Keratinocyte (primary cell): ENCODE results near the gene SPEF1. TPM values are rescaled to one million over a fixed set of nuclear protein-coding genes. Genes with fewer than 3 reads are reported as not detected.

Source experiments
- DNase-seq: peaks from one replicate; pipeline ENCODE4 v3.0.0-alpha.2; 2011; ENCODE audit warnings: low read depth, missing footprints, low spot score
- FAIRE-seq: peaks from 2 replicates; lab custom pipeline; 2011; peaks lifted over from hg19 to GRCh38; lab: Jason Lieb, UNC
- H2AFZ ChIP-seq: 2 replicates; pipeline ENCODE4 v1.6.0; 2012; ENCODE audit warnings: low read length, control low read depth, inconsistent platforms; ENCODE audit not compliant: control insufficient read depth
- H3K27ac ChIP-seq: 2 replicates; pipeline ENCODE4 v1.5.1; 2011; ENCODE audit warnings: low read length; ENCODE audit not compliant: control insufficient read depth, insufficient read depth
- H3K27me3 ChIP-seq: 3 replicates; pipeline ENCODE4 v1.6.0; 2011; ENCODE audit warnings: low read length; ENCODE audit not compliant: control insufficient read depth, insufficient read depth; ENCODE audit errors: extremely low read depth
- H3K36me3 ChIP-seq, 2 experiments: 2 replicates in 1 of 2; 3 replicates in 1 of 2; pipeline ENCODE4 v1.5.1; 2011; ENCODE audit warnings: low read length in 2 of 2, mild to moderate bottlenecking in 1 of 2; ENCODE audit not compliant: control insufficient read depth in 2 of 2, insufficient read depth in 2 of 2; ENCODE audit errors: extremely low read depth in 1 of 2
- H3K4me1 ChIP-seq: 3 replicates; pipeline ENCODE4 v1.5.1; 2011; ENCODE audit warnings: low read length; ENCODE audit not compliant: control insufficient read depth, insufficient read depth; ENCODE audit errors: extremely low read depth
- H3K4me2 ChIP-seq: 3 replicates; pipeline ENCODE4 v1.6.0; 2011; ENCODE audit warnings: low read depth, low read length; ENCODE audit not compliant: control insufficient read depth, insufficient read depth; ENCODE audit errors: extremely low read depth
- H3K4me3 ChIP-seq, 3 experiments: fragments of 200-600 bp in 1 of 3; sonication (generic) in 1 of 3; 2 replicates in 2 of 3; 3 replicates in 1 of 3; pipeline ENCODE4 v1.5.1; 2011 to 2016; ENCODE audit warnings: low read length in 3 of 3, mild to moderate bottlenecking in 3 of 3, control low read depth in 2 of 3, inconsistent platforms in 1 of 3, low read depth in 1 of 3, mixed read lengths in 1 of 3, mixed run types in 1 of 3, moderate library complexity in 1 of 3; ENCODE audit not compliant: control insufficient read depth in 2 of 3, insufficient read depth in 2 of 3; ENCODE audit errors: extremely low read depth in 1 of 3
- H3K79me2 ChIP-seq: 2 replicates; pipeline ENCODE4 v1.6.0; 2012; ENCODE audit warnings: low read length; ENCODE audit not compliant: control insufficient read depth, insufficient read depth
- H3K9ac ChIP-seq: 3 replicates; pipeline ENCODE4 v1.6.0; 2011; ENCODE audit warnings: low read length; ENCODE audit not compliant: control insufficient read depth, insufficient read depth; ENCODE audit errors: extremely low read depth
- H3K9me1 ChIP-seq: 3 replicates; pipeline ENCODE4 v1.6.0; 2011; ENCODE audit warnings: low read length; ENCODE audit not compliant: control insufficient read depth, insufficient read depth; ENCODE audit errors: extremely low read depth
- H3K9me3 ChIP-seq: 2 replicates; pipeline ENCODE4 v1.5.1; 2012; ENCODE audit warnings: low read depth, low read length; ENCODE audit not compliant: control insufficient read depth
- H4K20me1 ChIP-seq: 3 replicates; pipeline ENCODE4 v1.6.0; 2011; ENCODE audit warnings: low read length; ENCODE audit not compliant: control insufficient read depth, insufficient read depth; ENCODE audit errors: extremely low read depth
- CTCF ChIP-seq, 3 experiments: IDR thresholded peaks in 1 of 3; conservative IDR thresholded peaks in 1 of 3; optimal IDR thresholded peaks in 1 of 3; 2 replicates in 2 of 3; 3 replicates in 1 of 3; pipeline versions ENCODE3 to v1.5.1; 2011; ENCODE audit warnings: low read length in 3 of 3, mild to moderate bottlenecking in 3 of 3, moderate library complexity in 2 of 3, control low read depth in 1 of 3, inconsistent platforms in 1 of 3; ENCODE audit not compliant: insufficient read depth in 2 of 3; ENCODE audit errors: extremely low read depth in 1 of 3
- EZH2 ChIP-seq: IDR thresholded peaks from one replicate; pipeline ENCODE4 v1.6.1; 2012; ENCODE audit warnings: inconsistent platforms, mild to moderate bottlenecking, low read length, moderate library complexity
- dilution Hi-C: fragments of 300-500 bp; cut with MboI; formaldehyde crosslinking; loops from one replicate; pipeline ENCODE4 v1.7.0; 2020; ENCODE audit warnings: low sequenced_read_pairs; ENCODE audit not compliant: extremely low pct_ligation_motif_present
- polyA plus RNA-seq, 5 experiments: library from polyadenylated mRNA; depleted of rRNA in 3 of 5; stranded (reverse) in 3 of 5; stranded (forward) in 1 of 5; unstranded in 1 of 5; fragments of >200 nt; gene quantifications; 1 replicate in 1 of 5; 2 replicates in 3 of 5; 3 replicates in 1 of 5; pipeline versions ENCODE4 v1.2.1 to v1.2.3, GENCODE V29; 2011 to 2012; ENCODE audit warnings: missing spikeins in 2 of 5, low read depth in 1 of 5, low replicate concordance in 1 of 5

SPEF1 gene
- polyA plus RNA-seq, 1 donor (not counting 4 experiments of a cell fraction or from before 2014, with no cell fraction given): 0.07 TPM

DNA sequence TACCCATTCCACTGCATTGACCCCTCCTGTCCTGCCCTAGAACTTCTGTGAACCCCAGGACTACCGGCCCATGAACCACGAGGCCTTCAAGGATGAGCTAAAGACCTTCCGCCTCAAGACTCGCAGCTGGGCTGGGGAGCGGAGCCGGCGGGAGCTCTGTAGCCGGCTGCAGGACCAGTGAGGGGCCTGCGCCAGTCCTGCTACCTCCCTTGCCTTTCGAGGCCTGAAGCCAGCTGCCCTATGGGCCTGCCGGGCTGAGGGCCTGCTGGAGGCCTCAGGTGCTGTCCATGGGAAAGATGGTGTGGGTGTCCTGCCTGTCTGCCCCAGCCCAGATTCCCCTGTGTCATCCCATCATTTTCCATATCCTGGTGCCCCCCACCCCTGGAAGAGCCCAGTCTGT lies 23.5 kb upstream of the SPEF1 start:
- Histone ChIP-seq H3K27ac (peak overlapping the region; percentile 99), H2AFZ (no peak overlapping the region), H3K9ac (peak overlapping the region; percentile 24), H3K27me3 (no peaks in the 10 kb centered on the region), H3K4me3 (no peak overlapping the region), H3K9me1 (no peaks in the 10 kb centered on the region), H3K9me3 (no peaks in the 10 kb centered on the region), H3K79me2 (peaks cover 4% of the 10 kb centered on the region), H4K20me1 (no peaks in the 10 kb centered on the region), H3K36me3 (peaks cover 28 to 58% of the 10 kb centered on the region in 2 experiments), H3K4me2 (no peak overlapping the region), H3K4me1 (peaks cover 76% of the 10 kb centered on the region)
- DNase-seq (no peak), FAIRE-seq (no peak)
- TF ChIP-seq EZH2: no peak
- TF ChIP-seq CTCF (optimal IDR thresholded peaks at IDR 0.05 in 1 of 3, IDR thresholded peaks at IDR 0.05 in 1 of 3, conservative IDR thresholded peaks at IDR 0.05 in 1 of 3; ENCODE audit: extremely low read depth in 1 of 3, insufficient read depth in 2 of 3, low read length in 3 of 3): no peak
- dilution Hi-C loops: no loop called here

DNA sequence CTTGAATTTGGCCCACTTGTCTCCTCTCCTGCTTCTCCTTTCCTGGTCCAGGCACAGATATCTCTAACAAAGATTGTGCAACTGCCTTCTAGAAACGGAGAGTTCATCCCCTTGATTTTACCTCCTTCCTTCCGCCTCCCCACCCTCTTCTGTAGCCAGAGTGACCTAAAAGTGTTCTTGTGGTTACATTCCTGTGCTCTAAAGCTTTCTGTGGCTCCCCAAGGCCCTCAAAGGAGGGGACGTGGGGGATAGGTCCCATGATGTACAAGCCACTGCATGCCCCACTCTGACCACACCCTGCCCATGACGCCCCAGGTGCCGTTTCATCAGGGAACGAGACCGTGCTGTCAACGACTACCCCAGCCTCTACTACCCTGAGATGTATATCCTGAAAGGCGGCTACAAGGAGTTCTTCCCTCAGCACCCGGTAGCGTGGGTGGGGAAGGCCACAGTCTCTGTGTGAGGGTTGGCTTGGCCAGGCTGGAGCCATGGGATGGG lies 23.1 kb upstream of the SPEF1 start:
- H3K9me3 ChIP-seq: no peaks in the 10 kb centered on the region
- H3K4me3 ChIP-seq: no peak overlapping the region
- peaks cover 29 to 62% of the 10 kb centered on the region in 2 experiments for H3K36me3 ChIP-seq
- H2AFZ ChIP-seq: no peak overlapping the region
- peaks cover 7% of the 10 kb centered on the region for H3K79me2 ChIP-seq
- dilution Hi-C loops: no loop called here
- H3K27ac ChIP-seq: peak overlapping the region; percentile 99
- no peaks in the 10 kb centered on the region for H3K9me1 ChIP-seq
- TF ChIP-seq CTCF (optimal IDR thresholded peaks at IDR 0.05 in 1 of 3, IDR thresholded peaks at IDR 0.05 in 1 of 3, conservative IDR thresholded peaks at IDR 0.05 in 1 of 3; ENCODE audit: extremely low read depth in 1 of 3, insufficient read depth in 2 of 3, low read length in 3 of 3): no peak
- TF ChIP-seq EZH2: no peak
- peaks cover 81% of the 10 kb centered on the region for H3K4me1 ChIP-seq
- peak overlapping the region; percentile 47 for H3K9ac ChIP-seq
- FAIRE-seq (peak; percentile 69), DNase-seq (peak; percentile 97)
- H3K27me3 ChIP-seq: no peaks in the 10 kb centered on the region
- no peak overlapping the region for H3K4me2 ChIP-seq
- H4K20me1 ChIP-seq: no peaks in the 10 kb centered on the region
